NCI-H1436 (cell line): Measurements from ENCODE around the gene PPP6R3.
"Not testable (repeated sequence)": the region's sequence is repeated elsewhere in the genome, so short reads cannot be mapped to it uniquely, and the experiment has no call there.

Source experiments
- DNase-seq: peaks from one replicate; lab custom pipeline; 2025; lab: John Stamatoyannopoulos, UW

PPP6R3 gene

DNA sequence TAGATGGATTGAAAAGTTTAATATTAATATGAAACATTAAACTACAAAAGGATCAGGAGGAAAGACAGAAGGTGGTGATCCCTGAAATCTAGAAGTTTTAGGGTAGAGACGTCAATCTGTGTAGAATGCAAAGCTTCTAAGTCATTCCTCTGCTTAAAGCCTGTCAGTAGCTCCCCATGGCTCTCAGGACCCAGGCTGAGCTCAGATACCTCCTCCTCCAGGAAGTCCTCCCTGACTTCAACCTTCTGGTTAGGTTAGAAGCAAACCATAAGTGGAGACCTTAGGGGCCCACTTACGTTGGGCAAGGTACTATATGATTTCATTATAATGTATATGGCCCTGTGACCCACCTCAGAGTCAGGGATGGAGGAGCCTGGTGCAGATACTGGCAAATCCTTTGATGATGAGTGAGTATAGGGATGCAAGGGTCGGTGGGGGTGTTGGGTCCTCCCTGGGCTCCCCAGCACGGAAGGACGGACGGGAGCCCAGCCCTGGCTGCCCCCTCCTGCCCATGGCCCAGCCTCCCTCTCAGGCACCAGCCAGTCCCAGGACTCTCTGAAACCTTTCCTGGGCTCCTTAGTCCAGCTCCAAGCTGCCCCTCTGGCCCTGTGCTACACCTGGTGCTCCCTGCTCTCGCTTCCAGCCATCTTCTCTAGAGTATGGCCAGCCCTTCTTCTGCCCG lies 3.2 kb upstream of the PPP6R3 start:
- no peak for DNase-seq

DNA sequence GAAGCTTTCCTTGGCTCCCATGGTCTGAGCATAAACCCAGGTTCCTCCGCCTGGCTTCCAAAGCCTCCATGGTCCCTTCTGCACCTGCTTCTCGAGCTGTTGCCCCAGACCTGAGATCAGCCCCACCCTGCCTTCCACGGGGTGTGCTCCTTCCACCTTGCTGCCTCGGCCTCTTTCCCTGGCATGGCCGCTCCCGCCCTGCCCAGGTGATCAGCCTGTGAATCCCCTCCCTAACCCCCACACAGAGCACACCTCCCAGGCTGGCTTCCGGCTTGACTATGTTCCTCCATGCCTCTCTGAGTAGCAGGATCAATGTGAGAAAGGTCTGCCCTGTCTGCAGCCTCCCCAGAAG lies 2.7 kb upstream of the PPP6R3 start:
- DNase-seq: no peak

DNA sequence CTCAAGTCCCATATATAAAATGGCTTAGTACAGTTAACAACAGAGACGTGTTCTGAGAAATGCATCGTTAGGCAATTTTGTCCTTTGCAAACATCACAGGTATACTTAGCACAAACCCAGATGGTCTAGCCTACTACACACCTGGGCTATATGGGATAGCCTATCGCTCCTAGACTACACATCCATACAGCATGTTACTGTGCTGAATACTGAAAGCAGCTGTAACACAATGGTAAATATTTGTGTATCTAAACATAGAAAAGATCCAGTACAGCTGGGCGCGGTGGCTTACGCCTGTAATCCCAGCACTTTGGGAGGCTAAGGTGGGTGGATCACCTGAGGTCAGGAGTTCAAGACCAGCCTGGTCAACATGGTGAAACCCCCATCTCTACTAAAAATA lies 2.2 kb upstream of the PPP6R3 start:
- not testable (repeated sequence) for DNase-seq

DNA sequence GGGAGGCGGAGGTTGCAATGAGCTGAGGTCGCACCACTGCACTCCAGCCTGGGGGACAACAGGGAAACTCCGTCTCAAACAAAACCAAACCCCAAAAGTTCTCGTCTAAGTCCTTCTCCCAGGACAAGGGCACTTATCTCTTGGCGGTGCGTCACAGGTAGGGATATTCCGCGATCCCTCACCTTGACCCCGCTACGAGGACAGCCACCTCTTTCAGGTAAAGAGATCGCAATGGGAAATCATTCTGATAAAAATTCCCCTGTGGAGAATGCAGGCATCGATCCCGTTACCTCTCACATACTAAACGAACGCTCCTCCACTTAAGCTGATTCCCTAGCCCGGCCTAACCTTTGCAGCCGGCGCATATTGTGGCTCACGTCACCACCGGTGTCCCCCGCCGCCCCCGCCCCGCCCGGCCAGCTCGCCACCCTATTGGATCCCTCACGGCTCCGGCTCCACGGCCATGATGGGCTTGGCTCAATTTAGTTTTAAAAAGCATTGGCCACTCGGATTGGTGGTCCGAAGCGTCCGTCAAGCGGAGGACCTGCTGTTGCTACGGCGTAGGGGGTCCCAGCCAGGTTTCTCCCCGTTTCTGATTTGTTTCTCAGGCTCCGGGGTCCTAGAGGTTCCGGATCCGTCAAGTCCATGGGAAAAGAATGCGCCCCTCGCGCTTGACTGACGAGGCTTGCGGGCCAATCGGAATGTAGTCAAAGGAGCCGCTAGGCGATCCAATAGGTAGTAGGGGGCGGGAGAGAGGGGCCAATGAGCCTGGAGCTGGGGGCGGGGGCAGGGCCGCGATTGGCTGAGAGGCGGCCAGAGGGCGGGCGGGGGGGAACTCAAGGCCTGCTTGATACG lies 439 bp upstream of the PPP6R3 start:
- DNase-seq: peak; percentile 99

DNA sequence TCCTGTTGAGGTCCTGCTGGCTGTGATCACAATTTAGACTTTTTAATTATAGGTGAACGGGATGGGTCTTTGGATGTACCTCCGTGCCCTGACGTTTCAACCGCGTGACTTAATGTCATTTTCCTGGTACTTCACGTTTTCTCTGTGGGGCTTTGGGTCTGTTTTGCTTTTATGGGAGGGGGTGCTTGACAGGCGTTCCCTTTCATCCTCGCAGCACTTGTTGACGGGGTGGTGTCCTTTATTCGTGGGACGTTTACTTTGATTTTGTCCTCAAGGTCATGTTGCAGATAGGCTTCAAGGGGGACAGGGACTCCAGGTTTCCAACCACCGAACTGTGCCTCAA lies 994 bp downstream of the PPP6R3 start:
- no peak for DNase-seq

DNA sequence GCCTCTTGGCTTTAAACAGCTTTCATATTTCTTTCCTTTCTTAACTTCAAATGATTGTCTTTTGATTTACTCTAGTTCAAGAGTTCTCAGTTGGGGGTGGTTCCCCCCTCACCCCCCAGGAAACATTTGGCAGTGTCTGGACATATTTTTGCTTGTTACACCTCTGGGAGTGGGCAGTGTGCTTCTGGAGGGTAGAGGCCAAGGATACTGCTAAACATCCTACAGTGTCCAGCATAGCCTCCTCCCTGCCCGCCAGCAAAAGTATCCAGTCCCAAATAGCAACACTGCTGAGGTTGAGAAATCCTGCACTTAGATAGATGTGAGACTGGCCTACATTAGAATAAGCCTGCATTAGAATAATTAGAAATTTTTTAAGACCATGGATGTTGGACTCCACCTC lies 3.2 kb downstream of the PPP6R3 start:
- DNase-seq: no peak

DNA sequence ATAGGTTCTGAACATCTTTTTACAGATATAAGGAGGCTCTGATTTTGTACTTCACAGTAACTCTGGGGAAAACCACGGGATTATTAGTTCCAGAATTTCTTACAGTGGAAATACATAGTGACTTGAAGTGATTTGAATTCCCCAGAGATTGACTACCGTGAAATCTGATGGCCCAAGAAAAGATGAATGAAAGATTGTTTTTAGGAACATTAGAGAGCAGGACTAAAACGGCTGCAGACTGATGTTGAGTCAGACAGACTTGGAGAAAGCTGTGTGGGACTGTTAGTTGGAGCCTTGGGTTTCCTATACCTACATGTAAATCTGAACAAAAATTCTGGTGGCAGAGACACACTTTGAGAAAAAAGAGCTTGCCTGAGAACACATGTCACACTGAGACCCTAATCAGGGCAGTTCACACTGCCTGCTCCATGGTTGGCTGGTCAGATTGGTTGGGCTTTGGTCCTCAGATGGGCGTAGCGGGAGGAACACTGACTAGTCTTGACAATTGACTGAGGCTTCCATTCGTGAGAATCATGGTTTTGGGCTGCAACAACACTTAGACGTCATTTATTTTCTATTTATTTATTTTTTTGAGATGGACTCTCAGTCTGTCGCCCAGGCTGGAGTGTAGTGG lies 6.8 kb downstream of the PPP6R3 start:
- no peak for DNase-seq

DNA sequence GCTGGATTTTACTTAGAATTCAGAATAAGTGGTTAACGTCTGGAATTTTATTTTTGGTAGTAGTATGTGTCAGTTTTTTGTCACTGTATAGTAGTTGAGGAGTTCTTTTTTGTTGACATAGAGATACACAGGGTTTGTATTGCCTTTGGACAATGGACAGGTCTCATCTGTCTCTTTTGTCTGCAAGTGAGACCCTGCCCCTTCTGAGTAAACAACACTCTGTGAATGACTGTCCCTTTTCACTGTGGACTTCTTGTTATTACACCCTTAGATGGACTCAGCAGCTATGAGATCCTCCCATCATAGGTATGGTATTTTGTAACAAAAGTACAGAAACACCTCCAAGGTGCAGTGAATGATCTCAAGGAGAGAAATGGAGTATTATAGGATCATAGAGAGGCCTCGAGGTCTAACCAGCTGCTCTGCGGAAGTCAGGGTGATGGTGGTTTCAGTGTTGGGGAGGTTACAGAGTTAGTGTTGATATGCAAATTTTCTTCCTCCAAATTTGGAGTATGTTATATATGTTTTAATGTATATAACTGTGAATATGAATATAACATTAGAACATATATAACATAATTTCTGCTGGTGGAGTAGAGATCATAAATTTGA lies 7.8 kb downstream of the PPP6R3 start:
- DNase-seq: no peak

DNA sequence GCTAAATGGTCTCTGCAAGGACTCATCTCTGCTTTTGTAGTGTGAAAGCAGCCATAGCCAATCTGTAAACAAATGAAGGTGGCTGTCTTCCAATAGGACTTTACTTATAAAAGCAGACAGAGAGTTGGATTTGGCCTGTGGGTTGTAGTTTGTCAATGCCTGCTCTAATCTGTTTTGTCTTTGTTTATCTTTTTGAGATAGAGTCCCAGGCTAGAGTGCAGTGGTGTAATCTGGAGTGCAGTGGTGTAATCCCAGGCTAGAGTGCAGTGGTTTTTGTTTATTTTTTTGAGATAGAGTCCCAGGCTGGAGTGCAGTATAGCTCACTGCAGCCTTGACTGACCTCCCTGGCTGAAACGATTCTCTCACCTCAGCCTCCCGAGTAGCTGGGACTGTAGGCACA lies 8.6 kb downstream of the PPP6R3 start:
- DNase-seq: no peak

DNA sequence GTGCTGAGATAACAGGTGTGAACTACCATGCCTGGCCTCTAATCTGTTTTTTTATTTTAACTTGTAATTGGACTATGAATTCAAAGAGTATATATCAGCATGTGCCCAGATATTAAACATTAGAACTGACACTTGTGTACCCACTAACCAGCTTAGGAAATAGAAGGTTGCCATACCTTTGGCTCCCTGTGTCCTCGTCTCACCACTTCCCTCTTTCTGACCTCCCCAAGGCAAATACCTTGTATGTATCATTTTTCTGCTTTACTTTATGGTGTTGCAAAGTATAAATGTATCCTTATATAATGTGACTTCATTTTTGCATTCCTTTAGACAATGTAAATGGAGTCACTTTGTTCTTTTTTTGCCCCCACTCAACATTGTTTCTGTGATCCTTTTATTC lies 9.1 kb downstream of the PPP6R3 start:
- no peak for DNase-seq

DNA sequence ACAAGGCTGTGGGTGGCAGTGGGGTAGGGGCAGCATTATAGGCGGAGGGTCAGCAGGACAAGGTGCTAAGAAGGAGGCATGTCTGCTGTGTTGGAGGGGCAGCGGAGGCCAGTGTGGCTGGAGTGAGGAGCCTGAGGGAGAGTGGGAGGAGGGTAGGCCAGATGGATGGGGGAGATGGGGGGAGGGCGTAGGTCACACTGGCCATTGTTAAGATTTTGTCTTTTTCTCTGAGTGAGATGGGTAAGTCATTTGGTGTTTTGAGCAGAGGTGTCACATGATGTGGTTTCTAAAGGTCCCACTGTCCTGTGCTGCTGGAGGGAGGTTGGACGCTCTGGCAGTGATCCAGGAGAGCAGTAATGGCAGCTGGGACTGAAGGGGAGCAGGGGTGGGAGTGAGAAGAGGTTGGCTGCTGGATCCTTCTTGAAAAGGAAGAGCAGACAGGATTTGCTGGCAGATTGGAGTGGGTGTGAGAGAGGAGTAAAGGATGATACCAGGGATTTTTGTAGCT lies 9.8 kb downstream of the PPP6R3 start:
- DNase-seq: no peak

DNA sequence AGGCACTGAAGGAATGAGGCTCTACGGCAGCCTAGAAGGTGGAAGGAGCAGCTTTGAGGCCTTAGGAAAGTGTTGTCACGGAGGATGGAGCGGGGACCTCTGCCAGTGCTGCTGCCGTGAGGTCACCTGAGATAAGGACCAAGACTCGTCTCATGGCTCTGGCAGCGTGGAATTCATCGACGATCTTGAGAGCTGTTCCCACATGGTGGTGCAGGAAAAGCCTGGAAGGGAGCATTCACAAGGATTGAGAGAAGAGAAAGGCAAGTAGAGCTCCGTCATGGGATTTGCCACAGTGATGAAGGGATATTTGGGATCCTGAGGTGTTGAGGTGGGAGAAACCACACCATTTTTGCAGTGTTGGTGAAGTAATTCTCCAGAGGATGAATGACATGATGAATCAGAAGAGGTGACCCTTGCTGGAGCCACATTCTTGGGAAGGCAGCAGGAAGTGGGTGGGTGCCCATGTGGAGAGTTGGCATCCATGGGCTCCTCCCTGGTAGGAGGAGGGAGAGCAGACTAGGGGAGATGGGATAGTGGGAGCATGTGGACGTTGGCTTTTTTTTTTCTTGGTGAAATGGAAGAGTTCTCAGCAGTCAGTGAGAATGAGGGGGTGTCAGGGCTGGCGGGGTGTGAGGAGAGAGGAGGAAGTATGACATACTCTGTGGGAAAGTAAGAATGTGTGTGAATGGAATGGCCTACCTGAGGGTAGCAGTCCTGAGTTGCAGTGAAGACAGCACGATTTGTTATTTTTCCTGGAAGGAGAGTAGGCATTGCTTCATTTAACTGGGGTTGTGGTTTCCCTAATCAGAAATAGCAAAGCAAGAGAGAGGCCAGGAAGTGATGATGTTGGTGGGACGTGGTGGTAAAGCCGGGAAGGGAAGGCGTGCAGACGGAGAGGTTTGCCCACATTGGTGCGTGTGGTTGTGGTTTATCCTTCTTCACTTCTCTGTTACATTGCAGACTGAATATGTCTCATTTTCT lies 11.1 kb downstream of the PPP6R3 start:
- DNase-seq: no peak

DNA sequence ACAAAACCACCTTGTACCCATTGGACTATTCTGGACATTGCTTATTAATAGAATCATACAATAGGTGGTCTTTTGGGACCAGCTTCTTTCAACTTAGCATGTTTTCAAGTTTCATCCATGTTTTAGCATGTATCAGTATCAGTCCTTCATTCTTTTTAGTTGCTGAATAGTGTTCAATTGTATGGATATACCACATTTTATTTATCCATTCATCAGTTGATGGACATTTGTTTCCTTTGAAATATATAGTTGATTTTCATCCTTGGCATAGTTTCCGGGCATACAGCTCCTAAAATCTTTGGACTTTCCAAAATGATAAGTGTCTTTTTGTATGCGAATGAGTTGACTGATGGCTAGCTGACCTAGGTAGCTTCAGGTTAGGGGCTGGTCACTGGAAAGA lies 12.2 kb downstream of the PPP6R3 start:
- DNase-seq: no peak

DNA sequence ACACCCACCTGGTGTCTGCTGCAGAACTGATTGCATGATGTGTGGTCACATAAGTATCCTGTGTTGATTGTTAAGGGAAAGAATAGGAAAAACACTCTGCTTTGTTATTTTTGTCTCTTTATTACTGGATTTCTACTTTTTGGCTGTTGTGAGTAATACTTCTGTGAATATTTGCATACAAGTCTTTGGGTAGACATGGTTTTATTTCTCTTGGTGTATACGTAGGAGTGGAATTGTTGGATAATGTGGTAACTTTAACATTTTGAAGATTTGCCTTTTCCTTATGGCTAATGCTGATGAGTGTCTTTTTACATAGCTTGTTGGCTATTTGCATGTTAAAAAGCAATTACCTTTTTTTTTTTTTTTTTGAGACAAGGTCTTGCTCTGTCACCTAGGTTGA lies 13.1 kb downstream of the PPP6R3 start:
- no peak for DNase-seq

DNA sequence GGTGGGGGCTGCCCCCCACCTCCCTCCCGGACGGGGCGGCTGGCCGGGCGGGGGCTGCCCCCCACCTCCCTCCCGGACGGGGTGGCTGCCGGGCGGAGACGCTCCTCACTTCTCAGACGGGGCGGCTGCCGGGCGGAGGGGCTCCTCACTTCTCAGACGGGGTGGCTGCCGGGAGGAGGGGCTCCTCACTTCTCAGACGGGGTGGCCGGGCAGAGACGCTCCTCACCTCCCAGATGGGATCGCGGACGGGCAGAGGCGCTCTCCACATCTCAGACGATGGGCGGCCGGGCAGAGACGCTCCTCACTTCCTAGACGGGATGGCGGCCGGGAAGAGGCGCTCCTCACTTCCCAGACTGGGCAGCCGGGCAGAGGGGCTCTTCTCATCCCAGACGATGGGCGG lies 15.1 kb downstream of the PPP6R3 start:
- not testable (repeated sequence) for DNase-seq

DNA sequence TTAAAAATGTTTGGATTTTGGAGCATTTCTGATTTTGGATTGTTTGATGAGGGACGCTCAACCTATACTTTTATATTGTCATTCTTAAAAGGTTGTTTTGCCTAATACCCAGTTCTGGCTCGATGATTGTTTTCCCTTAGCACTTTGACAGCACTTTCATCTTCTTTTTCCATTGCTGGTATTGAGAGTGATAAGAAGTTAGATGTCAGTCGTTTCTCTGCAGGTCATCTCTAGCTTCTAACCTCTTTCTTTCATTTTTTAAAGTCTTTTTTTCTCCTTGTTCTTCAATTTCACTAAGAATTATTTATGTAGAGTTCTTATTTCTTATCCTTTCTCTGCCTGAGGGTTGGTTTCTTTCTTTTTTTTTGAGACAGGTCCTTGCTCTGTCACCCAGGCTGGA lies 18.8 kb downstream of the PPP6R3 start:
- no peak for DNase-seq

DNA sequence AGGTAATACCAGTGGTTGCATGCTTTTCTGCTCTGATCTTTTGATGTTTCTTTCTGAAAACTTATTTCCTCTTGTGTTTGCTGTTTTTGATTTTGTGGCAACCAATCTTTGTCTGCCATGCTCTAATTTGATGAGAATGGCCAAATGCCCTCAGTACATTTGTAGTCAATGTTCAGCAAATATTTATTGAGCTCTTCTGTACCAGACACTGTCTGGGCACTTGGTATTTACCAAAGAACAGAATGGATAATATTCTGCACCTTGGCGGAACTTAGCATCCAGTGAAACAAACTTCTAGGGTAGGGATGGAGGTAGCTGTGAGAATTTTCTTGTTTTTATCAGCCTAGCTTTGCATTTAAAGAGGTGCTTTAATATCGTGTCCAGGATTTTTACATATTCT lies 19.6 kb downstream of the PPP6R3 start:
- no peak for DNase-seq

DNA sequence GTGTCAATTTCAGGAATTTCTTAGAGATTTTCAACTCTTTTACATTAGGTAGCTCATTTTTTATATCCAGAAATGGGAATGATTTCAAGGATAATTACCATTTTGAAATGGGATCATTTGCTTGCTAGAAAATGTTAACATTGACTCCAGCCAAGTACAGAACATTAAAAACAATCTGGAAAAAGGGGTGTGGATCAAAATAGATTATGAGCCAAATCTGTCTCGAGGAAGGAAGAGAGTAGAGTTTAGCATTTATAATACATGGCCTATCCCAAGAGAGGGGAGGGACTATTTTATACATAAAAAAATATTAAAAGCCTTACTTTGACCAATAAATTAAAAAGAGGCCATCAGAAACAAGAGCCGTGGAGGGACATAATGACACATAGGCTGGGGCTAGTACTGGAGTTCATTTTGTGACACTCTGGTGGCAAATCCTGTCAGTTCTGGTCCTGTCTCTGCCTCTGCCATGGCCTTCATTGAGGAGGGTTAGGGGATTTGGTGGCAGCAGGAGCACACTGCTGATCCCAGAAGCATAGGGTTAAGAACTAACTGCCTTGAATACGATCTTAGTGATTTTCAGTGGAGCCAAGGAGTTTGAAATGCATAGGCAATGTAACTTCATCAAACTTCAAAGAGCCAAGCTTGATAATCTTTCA lies 20.4 kb downstream of the PPP6R3 start:
- DNase-seq: no peak

DNA sequence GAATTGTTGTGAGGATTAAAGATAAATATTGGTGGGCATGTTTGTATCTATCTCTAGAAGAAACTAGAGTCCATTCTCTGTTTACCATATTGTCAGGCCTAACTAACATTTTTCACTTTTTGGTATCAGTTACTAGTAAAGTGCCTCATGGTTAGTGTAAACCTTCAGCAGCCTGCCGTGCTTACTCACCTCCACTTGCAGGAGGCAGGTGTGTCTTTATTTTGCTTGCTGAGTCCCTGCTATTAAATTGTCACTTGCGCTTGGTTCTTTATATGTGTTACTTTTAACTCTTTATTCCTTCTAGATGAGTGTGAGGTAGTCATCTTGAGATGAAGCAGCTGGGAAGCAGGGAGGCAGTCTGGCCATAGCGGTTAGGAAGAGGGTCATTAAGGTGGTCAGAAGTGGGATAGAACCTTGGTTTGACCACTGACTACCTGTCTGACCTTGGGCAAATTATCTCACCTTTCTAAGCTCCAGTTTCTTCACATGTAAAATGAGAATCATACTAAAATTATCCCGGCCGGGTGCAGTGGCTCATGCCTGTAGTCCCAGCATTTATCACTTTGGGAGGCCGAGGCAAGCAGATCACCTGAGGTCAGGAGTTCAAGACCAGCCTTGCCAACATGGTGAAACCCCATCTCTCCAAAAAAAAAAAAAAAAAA lies 21.2 kb downstream of the PPP6R3 start:
- no peak for DNase-seq

DNA sequence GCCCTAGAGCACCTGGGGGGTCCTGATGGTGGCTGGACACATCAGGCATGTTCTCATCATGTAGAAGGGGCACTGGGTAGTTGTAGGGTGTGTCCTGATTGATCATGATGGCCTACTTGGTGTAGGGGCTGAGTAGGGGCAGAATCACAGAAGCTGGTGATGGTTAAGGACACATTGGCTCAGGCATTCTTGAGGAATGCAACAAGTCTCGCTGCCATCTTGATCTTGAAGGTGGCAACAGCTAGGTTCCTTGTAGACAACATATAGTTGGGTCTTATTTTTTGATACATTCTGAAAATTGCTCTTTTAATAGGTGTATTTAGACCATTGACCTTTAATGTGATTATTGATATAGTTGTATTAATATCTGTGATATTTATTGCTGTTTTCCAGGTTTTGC lies 28.1 kb downstream of the PPP6R3 start:
- no peak for DNase-seq
